IPS-NIHi7 (cell line): ENCODE data around the gene PAX7.
"Not testable (repeated sequence)": the region's sequence is repeated elsewhere in the genome, so short reads cannot be mapped to it uniquely, and the experiment has no call there.

Source experiments
- DNase-seq: peaks from one replicate; pipeline ENCODE4 v3.0.0; 2012; ENCODE audit warnings: mixed read lengths; ENCODE audit errors: extremely low spot score

Gene PAX7

DNA sequence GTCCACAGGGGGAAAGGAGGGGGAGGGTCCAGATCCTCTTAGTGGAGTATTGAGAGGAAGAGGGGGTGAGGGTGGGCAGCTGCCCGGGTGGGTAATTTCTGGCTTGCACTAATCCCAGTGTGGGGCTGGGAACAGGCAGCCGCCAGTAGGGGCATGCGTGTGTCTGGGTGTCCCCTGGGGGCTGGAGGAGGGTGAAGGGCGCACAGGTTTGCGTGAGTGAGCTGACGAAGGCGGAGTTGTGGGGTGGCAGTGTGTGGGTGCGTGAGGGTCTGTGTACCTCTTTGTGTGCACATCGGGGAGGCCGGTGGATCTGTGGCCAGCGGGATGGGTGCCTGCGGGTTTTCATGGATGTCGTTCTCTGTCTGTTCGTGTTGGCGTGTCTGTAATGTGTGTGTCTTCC lies 97.3 kb downstream of the PAX7 start:
- DNase-seq = no peak

DNA sequence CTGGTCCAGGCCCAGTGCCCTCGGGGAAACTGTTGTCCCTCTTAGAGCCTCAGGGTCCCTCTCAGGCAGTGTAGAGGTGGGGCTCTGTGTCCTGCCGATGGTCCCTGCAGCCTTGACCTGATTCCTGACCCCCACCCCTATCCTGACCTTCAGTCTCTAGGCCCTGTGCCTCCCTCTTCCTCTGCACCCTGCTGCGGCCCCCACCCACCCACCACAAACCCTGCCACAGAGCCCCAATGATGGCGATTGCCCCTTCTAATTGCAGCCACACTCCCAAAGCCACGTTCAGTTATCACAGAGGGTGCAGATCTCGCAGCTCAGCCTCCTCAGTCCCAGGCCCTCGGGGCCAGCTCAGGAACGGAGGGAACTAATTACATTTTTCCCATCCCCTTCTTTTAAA lies 99.7 kb downstream of the PAX7 start:
- no peak for DNase-seq

DNA sequence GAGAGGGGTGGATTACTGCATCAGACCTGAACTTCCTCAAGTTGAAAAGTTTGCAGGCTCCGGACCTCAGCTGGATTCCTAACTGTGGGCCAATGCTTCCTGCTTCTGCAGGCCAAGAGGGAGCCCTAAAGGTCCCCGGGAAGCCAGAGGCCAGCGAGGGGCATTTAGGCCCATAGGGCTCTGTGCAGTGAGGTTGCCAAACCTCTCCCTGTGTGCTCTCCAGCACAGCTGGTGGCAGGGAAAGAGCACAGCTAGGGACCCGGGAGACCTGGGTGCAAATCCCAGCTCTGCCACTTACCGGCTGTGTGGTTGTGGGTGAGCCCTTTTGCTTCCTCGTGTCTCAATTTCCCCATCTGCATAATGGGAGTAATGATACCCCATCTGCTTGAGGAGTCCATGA lies 100.5 kb downstream of the PAX7 start:
- no peak for DNase-seq

DNA sequence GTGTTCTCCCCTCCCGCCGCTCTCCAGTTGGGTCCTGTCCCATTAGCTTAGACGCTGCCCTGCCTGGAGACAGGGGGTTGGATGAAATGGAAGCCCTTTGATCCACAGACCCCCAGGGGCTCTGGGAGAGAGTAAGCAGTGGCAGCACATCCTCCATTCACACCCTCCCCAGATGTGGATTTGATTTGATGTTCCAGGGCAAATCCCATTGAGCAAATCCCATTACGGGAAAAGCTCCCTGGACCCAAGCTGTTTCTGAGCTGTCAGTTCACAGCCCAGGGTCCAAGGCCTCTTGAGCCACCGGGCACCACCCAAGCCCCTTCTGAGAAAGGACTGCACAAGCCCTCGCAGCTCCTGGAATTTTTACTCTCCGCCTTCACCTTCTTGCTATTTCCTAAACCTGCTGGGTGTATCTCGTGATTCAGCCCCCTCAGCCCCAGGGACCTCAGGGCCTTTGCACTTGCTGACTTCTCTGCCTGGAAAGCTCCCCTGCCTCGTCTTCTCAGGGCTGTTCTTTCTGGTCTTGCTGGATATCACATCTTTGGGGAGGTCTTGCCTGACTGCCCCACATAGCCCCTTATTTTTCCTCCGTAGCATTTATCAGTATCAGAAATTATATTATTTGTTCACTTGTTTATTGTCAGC lies 101.1 kb downstream of the PAX7 start:
- no peak for DNase-seq

DNA sequence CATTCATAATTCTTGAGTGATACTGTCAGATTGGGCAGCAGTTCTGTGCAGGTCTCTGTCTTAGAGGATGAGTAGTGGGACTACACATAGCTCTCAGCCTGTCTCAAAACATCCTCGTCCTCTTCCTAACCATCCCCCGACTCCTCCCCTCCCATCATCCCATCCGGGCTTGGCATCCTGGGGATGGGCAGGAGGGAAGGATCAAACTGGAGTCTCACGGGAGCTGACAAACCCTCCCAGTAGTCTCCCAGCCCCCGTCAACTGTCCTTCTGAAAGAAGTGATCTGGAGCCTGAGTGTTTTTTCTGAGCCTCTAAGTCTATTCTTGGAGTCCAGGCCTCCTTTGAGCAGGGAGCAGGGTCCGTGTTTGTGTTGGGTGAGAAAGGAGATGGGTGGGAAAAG lies 102.0 kb downstream of the PAX7 start:
- no peak for DNase-seq

DNA sequence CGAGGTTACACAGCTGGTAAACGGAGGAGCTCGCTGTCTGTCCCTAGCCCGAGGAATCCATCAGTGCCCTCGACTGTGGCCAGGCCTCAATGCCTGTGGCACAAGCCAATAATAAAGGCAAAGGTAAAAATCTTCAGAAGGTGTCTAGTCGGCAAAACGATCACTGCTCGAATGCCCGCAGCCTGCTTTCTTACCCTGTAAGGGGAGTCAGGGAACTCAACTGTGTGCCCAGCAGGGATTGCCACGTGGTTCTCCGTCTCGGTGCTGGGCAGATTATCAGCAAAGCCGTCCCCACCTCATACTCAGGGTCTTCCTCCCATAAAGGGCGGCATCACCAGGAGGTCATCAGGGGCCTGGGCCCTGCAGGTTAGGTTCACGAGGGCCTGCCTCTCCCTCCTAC lies 103.4 kb downstream of the PAX7 start:
- no peak for DNase-seq

DNA sequence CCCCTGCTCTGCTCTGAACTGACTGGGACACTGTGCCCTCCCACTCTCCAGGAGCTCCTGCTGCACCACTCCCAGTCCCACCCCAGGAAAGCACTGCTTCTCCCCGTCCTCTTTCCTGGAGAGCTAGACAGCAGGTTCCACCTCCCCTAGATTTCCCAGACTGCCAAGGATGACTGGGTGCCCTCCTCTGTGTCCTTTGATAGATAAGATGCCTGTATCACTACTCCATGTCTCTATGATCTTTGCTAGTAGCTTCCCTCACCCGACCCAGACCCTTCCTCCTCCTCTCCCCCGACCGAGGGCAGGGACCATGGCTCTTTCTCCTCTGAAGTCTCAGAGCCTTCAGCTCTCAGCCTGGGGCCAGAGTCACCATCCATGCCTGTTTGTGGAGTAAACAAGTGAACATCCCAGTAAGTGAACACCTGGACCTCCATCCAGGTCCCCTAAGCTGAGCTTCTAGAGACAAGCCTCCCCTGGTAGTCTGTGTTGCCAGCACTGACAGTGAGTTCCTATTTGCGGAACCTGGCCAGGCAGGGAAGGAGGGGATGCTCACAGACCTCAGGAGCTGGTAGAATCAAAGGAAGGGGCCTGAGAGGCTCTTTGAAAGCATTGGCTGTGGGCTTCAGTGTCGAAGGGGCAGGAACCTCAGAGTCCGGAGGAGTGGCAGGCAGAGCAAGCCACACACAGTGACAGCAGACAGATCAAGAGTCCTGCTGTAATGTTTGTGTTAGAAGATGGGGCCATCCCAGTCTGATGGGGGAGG lies 104.0 kb downstream of the PAX7 start:
- no peak for DNase-seq

DNA sequence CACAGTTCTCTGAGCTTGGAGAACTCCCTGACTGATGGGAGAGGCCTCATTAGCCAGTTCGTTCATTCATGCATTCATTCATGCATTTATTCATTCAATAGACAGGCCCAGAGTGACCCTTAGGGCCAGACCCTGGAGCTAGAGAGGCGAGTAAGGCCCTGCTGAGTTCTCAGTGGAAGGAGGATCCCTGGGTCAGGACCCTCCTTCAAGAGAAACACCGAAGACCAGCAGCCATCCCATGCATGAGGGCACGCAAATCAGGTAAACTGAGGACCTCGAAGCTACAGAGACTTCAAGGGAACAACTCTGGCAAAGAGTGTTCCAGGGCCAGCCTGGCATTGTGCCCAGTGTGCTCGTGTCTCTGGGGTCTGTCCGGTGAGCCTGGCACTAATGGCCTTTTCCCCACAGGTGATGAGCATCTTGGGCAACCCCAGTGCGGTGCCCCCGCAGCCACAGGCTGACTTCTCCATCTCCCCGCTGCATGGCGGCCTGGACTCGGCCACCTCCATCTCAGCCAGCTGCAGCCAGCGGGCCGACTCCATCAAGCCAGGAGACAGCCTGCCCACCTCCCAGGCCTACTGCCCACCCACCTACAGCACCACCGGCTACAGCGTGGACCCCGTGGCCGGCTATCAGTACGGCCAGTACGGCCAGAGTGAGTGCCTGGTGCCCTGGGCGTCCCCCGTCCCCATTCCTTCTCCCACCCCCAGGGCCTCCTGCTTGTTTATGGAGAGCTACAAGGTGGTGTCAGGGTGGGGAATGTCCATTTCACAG lies 104.8 kb downstream of the PAX7 start:
- DNase-seq = no peak

DNA sequence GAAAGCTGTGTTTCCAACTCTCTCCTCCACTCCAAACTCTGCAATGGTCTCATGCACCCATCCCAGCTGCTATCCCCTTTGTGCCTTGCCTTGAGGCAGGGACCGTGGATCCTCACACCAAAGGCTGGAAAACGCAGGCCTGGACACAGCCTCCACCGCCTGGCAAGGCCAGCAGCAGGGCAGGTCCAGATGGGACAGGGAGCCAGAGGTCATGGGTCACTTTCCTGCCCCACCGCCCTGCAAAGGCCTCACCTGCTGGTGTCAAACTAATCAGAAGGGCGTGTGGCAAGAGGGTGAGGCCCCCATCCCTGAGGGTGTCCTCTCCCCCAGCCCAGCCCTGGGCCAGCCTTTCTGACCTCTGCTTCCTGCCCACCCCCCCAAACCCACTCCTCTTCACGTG lies 106.3 kb downstream of the PAX7 start:
- DNase-seq = no peak

DNA sequence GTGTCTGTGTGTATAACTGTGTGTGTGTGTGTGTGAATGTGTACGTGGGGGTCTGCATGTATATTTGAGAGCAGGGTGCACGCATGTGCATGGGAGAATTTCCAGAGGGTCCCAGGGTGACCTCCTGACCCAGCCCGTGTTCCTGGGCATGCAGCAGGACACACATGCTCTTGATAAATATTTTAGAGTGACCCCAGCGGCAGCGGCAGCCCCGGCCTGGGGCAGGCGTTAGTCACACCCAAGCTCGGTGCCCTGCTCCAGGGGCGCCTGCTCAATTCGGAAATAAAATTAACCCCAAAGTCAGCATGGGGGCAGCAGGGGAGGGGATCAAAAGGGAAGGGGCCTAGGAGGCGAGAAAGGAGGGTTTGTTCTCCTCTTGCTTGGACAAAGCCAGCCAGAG lies 107.5 kb downstream of the PAX7 start:
- no peak for DNase-seq

DNA sequence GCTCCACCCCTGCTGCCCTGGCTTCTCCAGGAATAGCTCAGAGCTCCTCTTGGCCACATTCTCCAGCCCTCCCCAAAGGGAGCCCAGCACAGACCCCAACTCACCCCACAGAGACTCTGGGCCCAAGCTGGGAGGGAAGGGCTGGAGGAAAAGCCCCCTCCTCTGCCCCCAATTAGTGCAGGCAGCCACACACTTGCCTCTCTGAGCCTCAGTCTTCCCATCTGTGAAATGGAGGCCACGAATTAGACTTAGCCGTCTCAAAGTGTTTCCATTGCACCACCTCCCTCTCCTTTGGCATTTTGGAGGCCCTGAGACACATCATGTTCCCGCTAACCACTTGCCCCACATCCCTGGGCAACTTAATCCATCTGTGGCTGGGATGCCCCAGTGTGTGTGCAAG lies 108.0 kb downstream of the PAX7 start:
- no peak for DNase-seq

DNA sequence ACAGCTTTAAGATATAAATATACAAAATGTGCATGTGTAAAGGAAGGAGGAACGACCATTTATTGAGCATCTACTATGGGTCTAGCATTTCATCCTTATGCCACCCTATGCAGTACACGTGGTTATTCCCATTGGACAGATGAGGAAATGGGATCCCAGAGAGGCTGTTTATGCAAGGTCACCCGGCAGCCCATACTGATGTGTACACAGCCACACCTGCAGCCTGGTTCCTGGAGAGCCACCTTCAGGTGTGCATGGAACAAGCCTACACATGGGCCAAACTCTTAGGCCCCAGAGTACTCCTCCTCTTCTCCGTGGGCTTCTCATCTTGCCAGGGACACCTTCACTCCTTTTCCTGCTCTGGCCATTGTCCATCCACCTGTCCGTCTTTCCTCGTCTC lies 108.8 kb downstream of the PAX7 start:
- DNase-seq = no peak

DNA sequence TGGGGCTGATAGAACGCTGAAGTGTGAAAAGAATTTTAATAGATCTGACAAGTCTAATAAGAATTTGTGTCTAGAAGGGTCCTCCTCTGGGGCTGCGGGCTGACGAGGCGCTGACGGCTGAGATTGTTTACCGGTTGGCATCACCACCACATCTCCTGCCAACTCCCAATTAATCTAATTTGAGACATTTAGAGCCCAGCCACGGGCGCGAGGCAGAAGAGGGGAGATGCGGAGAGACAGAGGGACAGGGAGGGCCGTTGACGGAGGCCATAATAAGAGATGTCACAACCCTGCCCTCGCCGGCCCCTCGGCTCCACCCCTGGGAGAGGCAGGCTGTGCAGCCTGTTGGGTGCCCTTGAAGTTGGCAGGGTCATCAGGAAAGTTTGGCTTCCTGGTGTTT lies 109.3 kb downstream of the PAX7 start:
- DNase-seq = no peak

DNA sequence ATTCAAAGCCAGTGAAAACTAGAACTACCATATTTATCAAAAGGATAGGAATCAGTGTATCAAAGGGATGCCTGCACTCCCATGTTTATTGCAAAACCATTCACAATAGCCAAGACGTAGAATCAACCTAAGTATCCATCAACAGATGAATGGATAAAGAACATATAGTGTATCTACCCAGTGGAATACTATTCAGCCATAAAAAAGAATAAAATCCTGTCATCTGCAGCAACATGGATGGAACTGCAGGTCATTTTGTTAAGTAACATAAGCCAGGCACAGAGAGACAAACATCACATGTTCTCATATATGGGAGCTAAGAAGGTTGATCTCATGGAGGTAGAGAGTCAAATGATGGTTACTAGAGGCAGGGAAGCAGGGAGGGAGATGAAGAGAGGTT lies 110.0 kb downstream of the PAX7 start:
- no peak for DNase-seq

DNA sequence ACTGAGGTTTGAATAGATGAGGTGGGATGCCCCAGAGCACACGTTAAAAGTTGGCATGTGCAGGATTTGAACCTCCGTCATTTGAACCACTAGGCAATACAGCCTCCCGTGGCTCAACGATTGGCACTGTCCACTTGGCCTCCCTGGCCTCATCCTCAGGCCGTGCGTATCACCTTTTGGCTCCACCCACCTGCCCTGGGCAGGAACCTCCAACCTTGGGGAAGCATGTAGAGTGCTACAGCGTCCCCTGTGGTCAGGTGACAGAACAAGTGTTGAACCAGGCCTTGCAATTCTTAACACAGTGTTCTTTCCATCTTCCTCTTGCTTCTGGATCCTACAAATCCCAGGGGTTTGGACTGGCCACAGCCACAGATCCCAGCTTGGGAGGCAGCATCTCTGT lies 112.6 kb downstream of the PAX7 start:
- peak; percentile 84 for DNase-seq

DNA sequence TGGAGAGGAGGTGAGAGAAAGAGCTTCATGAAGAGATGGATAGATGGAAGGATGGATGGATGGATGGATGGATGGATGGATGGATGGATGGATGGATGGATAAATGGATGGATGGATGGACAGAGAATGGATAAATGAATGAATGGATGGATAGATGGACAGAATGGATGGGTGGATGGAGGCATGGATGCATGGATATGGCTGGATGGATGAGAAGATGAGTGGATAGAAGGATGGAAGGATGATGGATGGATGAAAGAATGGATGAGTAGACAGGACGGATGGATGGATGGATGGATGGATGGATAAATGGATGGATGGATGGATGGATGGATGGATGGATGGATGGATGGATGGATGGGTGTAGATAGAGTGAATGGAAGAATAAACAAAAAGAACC lies 113.7 kb downstream of the PAX7 start:
- DNase-seq = not testable (repeated sequence)

DNA sequence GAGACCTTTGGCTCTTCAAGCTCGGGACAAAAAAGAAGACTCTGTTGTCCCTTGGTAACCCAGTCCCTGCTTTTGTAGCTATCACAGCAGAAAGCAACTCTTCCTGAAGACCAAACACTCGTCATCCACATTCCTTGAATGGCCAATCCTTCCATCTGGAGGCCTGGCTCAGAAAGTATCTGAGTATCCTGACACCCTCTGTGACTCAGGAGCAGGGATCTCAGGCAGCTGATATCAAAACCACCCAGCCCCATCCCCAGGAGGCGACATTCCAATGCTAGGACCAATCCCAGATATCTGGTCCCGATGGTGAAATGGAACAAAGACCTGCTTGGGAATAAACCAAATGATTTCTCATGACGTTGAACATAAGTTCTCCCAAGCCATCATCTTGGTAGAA lies 116.3 kb downstream of the PAX7 start:
- no peak for DNase-seq

DNA sequence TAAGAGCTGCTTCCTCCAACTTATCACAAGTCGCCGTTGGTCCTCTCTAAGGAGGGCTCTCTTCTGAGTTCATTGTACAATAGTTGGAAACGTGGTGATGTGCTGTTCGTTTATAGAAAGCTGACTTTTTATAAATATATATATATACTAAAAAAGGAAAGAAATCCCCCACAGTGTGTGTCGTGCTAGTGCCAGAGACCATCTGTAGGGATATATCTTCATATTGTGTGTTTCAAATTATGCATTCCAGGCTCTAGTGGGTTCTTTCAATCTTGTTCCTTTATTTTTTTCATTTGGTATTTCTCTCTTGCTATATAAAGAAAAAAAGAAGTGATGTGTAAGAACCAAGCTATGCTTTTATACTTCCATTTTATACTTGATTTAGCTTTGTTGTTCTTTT lies 117.0 kb downstream of the PAX7 start:
- no peak for DNase-seq

DNA sequence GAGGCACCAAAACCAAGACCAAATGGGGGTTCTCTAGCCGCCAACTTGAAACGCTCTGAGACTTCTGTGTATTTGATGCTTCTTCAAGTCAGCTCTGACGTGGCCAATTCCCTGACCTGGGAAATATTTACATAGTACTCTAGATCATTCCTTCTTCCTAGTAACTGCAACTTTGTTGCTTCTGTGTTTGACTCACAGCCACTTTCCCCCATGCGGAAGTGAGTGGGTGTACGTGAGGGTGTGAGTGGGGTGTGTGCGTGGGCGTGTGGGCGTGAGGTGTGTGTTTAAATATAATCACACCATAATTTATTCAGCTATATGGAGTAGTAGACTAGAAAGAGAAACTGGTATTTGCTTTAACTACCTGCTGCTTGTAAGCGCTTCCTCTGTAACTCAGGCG lies 117.8 kb downstream of the PAX7 start:
- no peak for DNase-seq

DNA sequence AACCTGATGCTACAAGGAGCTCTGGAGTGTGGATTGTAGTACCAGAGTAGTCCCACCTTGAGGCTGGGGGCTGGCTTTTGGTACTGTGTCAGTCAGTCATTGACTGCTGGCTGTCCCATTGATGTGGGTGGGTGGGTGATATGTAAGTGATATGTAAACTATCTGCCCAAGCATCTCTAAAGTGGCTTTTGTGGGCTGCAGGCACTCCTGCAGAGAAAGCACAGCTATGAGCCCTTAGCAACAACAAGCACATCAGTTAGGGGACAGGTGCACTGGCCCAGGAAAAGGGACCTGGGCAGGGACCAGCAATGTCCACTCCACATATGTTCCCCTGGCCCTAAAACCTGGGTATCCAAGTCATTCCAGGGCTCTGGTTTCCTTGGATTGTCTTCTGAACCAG lies 118.9 kb downstream of the PAX7 start:
- DNase-seq = no peak

DNA sequence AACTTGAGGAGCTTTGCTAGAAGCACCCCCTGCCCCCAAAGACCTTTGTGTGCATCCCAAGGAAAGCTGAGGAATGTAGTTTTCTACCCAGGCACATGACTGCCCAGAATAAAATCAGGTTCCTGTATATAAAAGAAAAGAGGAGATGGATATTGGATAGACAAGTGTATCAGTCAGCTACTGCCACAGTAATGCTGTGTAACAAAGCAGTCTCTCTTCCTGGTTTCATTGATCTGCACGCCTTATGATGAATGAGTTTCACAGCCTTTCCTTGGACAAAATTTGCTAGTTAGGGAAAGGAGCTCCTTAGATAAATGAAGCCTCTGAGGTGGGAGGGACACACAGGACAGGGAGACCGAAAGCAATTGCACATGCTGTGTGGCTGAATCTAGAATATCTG lies 120.0 kb downstream of the PAX7 start:
- DNase-seq = no peak

DNA sequence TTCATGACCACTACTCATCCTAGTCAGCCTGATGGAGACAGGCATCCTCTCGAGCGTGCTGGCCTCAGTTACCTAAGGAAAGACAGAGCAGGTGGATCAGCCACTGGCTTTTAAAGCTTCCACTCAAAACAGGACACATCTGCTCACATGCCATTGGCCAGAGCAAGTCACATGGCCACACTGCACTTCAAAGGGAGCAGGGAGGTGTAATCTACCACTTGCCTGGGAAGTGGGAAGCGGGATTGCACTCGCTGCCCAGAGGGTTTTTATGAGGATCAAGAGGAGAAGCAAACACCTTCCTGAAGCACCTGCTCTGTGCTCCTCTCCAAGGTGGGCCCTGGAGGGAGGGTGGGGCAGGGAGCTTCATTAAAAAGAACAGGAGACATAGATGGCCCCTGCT lies 120.8 kb downstream of the PAX7 start:
- no peak for DNase-seq

DNA sequence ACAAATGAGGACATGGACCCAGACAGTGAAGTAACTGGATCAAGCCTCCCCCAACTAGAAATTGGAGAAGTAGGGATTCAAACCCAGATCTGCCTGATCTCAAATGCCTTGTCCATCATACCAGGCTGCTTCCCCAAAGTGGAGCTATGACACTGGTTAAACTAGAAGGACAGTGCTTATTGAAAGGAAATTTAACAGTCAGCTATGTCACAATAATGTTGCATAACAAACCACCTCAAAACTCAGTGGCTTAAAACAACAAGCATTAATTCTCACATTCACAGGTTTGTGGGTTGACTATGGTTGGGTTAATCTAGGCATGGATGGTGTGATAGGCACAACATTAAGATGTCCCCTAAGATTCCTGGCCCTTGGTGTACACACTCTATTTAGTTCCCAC lies 121.8 kb downstream of the PAX7 start:
- DNase-seq = no peak
